ENCODE data around the gene CHST13.

CHST13 gene

GRCh38 chr3:126503701-126504100 lies 20.3 kb upstream of the CHST13 start:
- no peak for TF ChIP-seq CTCF (IDR thresholded peaks at IDR 0.05; ENCODE audit: low read depth, low read length, missing control alignments)
- no peak for DNase-seq (ENCODE audit: extremely low read depth, low read depth)
- no peak overlapping the region for H3K4me3 ChIP-seq (replicated peaks; ENCODE audit: low read depth, low read length)

GRCh38 chr3:126507886-126508285 lies 16.1 kb upstream of the CHST13 start:
- no peak overlapping the region for H3K4me3 ChIP-seq (replicated peaks; ENCODE audit: low read depth, low read length)
- DNase-seq (ENCODE audit: extremely low read depth, low read depth): no peak
- TF ChIP-seq CTCF (IDR thresholded peaks at IDR 0.05; ENCODE audit: low read depth, low read length, missing control alignments): no peak

- no peak overlapping the region for H3K4me3 ChIP-seq (replicated peaks; ENCODE audit: low read depth, low read length)
- TF ChIP-seq CTCF (IDR thresholded peaks at IDR 0.05; ENCODE audit: low read depth, low read length, missing control alignments): no peak
- DNase-seq (ENCODE audit: extremely low read depth, low read depth): no peak
Measured at GRCh38 chr3:126508564-126508964, 15.4 kb upstream of the CHST13 start.

GRCh38 chr3:126509597-126510307 lies 14.2 kb upstream of the CHST13 start:
- DNase-seq (ENCODE audit: extremely low read depth, low read depth): no peak
- no peak for TF ChIP-seq CTCF (IDR thresholded peaks at IDR 0.05; ENCODE audit: low read depth, low read length, missing control alignments)
- no peak overlapping the region for H3K4me3 ChIP-seq (replicated peaks; ENCODE audit: low read depth, low read length)

- no peak for TF ChIP-seq CTCF (IDR thresholded peaks at IDR 0.05; ENCODE audit: low read depth, low read length, missing control alignments)
- H3K4me3 ChIP-seq (replicated peaks; ENCODE audit: low read depth, low read length): no peak overlapping the region
- no peak for DNase-seq (ENCODE audit: extremely low read depth, low read depth)
Measured at GRCh38 chr3:126510308-126510910, 13.5 kb upstream of the CHST13 start.

- DNase-seq (ENCODE audit: extremely low read depth, low read depth): no peak
- no peak for TF ChIP-seq CTCF (IDR thresholded peaks at IDR 0.05; ENCODE audit: low read depth, low read length, missing control alignments)
Measured at GRCh38 chr3:126511291-126511690, 12.7 kb upstream of the CHST13 start.

More at GRCh38 chr3:126511291-126511690, 12.7 kb upstream of the CHST13 start:
- no peak overlapping the region for H3K4me3 ChIP-seq (replicated peaks; ENCODE audit: low read depth, low read length)

All from HFF-Myc (cell line).